ENCODE data around the gene ISCA1. TPM values are rescaled to one million over a fixed set of nuclear protein-coding genes. Genes with fewer than 3 reads are reported as not detected.

The ISCA1 gene
- polyA plus RNA-seq, 12 donors = 28.7 to 40.1 (median 34.4) TPM; not detected in 1

DNA sequence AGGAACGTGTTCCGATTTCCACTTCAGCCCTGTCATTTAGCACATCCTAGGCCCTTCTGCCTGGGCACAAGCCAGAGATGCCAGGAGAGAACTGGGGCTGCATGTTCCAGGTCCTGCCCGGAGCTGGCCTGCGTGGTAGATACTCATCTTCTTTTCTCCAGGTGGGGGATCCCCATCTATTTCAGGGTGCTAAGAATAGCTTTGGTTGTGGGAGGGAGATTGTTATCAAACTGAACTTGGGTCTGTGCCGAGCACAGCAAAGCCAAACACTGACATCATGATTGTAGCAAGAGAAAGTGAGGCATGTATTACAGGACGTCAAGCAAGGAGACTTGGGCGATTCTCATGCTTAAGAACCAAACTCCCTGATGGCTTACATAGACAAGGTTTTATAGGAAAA lies 41.1 kb downstream of the ISCA1 start:
- DNase-seq = no peak

DNA sequence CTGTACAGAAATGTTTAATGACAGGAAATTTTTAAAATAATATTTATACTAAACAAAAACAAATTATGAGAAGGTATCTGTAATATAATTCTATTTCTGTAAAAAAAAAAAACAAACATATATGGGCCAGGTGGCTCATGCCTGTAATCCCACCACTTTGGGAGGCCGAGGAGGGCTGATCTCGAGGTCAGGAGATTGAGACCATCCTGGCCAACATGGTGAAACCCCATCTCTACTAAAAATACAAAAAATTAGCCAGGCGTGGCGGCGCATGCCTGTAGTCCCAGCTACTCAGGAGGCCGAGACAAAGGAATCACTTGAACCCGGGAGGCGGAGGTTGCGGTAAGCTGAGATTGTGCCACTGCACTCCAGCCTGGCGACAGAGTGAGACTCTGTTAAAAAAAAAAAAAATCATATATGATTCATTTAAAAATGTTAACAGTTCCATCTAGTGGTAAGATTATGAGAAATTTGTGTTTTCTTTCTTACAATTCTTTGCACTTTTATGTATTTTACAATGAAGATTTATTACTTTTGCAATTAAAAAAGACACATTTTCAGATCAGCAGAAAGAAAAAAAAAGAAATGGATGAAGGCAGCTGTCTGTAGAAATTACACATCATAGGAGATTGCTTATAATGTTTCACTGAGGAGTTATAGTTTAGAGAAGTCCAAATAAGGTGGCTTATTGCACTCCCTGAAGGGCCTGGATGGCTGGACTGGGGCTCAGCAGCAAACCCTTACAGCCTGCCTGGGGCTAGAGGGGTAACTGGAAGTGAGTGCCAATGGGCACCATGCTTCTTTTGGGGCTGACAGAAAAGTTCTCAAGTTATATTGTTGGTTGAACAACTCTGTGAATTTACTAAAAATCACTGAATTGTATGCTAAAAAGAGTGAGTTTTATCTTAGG lies 43.2 kb downstream of the ISCA1 start:
- DNase-seq = no peak

DNA sequence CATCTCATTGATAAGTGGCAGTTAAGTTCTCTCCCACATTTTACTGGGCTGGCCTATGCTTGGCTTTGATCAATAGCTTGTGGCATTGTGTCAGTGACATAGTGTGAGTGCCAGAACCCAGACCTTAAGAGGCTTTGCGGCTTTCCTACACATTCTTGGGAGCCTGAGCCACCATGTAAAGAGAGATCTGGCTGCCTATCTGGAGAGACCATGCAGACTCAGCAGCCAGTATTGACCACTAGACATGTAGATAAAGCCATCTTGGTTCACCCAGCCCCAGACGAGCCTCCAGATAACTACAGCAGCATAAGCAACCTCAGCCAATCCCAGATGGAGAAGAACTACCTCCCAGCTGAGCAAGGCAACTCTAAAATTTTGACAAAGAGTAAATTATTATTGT lies 51.5 kb downstream of the ISCA1 start:
- DNase-seq = no peak

DNA sequence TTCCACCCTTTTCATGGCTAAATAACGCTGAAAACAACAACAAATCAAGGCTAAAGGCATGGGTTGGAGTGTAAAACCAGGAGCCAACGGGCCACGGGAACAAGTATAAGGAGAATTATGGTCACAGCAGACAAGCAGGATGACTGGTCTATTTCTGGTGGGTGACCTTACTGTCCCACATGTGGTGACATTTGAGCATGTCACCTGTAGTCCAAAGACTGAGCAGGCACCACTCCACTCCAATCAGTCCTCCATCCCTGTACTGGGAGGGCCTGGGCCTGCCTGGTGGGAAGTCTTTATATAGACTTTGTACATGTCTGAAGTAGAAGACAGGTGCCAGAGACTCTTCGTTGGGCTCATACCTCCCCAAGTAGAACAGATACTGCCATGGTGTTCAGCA lies 59.7 kb downstream of the ISCA1 start:
- DNase-seq = no peak

DNA sequence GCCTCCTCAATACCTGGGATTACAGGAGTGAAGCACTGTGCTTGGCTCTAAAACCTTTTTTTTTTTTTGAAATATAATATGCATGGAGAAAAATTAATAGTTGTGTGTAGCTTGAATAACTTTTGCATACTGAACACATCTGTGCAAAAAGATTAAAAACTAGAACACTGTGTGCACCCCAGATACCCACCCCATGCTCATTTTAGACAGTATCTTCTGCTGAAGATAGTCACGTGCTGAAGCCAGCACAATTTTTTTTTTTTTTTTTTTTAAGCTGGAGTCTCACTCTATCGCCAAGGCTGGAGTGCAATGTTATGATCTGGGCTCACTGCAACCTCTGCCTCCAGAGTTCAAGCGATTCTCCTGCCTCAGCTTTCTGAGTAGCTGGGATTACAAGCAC lies 62.7 kb downstream of the ISCA1 start:
- no peak for DNase-seq

DNA sequence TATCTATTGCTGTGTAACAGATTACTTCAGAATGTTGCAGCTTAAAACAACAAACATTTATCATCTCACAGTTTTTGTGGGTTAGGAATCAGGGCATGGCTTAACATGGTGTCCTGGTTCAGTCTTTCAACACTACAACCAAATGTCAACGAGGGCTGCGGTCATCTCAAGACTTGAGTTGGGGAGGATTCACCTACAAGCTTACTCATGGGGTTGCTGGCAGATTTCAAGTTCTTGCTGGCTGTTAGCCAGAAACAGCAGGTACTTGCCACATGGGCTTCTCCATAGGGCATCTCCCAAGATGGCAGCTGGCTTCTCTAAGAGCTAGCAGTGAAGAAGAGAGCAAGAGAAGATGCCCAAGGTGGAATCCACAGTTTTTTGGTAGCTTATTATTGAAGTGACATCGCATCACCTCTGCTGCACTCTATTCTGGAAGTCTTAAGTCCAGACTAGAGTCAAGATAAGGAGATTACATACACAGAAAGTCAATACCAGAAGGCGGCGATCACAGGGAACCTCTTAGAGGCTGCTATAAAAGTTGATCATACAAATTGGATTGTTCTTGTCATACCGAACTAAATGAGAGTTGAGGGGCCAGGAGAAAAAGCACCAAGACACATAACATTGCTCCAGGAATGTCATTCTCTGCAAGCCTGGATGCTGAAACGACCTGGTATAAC lies 65.1 kb downstream of the ISCA1 start:
- DNase-seq = no peak

Other genes starting within 250 kb of the ISCA1 start
- 10 to 100 TPM in 11 of 12 donors, not detected in 1; 50.7 to 95.8 (median 67.8) TPM for gene GOLM1, start 183.0 kb downstream of the ISCA1 start, polyA plus RNA-seq (ENCODE audit: insufficient read length in 12 of 12)
- gene C9orf153, start 22.9 kb downstream of the ISCA1 start, polyA plus RNA-seq (ENCODE audit: insufficient read length in 12 of 12) = under 1 TPM in 7 of 12 donors, not detected in 5; 0.07 to 0.42 (median 0.20) TPM
- 10 to 100 TPM in 11 of 12 donors, not detected in 1; 13.6 to 31.2 (median 17.5) TPM for gene TUT7, start 71.9 kb upstream of the ISCA1 start, polyA plus RNA-seq (ENCODE audit: insufficient read length in 12 of 12)

Data from muscle of arm (tissue), 12 donors.